Measurements from ENCODE around the gene TTC21B.

DNA sequence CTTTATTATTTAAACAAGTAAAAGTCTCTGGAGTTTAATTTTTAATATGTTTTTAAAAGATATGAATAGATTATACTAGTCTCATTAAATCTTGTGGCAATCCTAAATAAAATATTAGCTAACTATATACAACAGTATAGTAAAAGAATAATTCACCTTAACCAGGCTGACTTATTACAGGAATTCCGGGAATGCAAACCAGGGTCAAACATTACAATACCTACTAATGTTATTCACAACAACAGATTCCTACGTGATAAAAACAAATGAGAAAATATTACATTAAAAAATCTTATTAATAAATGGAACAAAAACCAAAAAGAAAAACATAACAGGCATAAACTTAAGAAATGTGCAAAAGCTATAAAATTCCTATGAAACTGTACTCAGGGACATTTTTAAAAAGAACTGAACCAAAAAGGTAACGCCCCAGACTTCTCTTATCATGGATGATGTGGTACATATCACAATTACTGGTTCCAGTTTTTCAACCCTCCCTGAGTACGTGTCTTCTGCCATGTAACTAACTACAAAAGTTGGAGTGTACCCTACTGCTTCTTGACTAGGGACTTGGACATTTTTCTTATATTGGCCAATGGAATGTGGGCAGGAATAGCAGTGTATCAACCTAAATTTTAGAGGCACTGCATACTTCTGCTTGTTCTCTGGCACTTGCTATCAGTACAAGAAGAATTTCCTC is 20.2 kb downstream of the TTC21B start:
- TF ChIP-seq EP300 (IDR thresholded peaks at IDR 0.05; ENCODE audit: borderline replicate concordance) (no peak), TCF12 (IDR thresholded peaks at IDR 0.05; ENCODE audit: low read depth) (no peak), CREB1 (IDR thresholded peaks at IDR 0.05; ENCODE audit: low read depth) (no peak)
- TF ChIP-seq, protein P1, sequence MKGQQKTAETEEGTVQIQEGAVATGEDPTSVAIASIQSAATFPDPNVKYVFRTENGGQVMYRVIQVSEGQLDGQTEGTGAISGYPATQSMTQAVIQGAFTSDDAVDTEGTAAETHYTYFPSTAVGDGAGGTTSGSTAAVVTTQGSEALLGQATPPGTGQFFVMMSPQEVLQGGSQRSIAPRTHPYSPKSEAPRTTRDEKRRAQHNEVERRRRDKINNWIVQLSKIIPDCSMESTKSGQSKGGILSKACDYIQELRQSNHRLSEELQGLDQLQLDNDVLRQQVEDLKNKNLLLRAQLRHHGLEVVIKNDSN (IDR thresholded peaks at IDR 0.05) = no peak
- TF ChIP-seq, protein P2, sequence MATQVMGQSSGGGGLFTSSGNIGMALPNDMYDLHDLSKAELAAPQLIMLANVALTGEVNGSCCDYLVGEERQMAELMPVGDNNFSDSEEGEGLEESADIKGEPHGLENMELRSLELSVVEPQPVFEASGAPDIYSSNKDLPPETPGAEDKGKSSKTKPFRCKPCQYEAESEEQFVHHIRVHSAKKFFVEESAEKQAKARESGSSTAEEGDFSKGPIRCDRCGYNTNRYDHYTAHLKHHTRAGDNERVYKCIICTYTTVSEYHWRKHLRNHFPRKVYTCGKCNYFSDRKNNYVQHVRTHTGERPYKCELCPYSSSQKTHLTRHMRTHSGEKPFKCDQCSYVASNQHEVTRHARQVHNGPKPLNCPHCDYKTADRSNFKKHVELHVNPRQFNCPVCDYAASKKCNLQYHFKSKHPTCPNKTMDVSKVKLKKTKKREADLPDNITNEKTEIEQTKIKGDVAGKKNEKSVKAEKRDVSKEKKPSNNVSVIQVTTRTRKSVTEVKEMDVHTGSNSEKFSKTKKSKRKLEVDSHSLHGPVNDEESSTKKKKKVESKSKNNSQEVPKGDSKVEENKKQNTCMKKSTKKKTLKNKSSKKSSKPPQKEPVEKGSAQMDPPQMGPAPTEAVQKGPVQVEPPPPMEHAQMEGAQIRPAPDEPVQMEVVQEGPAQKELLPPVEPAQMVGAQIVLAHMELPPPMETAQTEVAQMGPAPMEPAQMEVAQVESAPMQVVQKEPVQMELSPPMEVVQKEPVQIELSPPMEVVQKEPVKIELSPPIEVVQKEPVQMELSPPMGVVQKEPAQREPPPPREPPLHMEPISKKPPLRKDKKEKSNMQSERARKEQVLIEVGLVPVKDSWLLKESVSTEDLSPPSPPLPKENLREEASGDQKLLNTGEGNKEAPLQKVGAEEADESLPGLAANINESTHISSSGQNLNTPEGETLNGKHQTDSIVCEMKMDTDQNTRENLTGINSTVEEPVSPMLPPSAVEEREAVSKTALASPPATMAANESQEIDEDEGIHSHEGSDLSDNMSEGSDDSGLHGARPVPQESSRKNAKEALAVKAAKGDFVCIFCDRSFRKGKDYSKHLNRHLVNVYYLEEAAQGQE (IDR thresholded peaks at IDR 0.05; ENCODE audit: low read depth) = no peak
- TF ChIP-seq, protein P3, sequence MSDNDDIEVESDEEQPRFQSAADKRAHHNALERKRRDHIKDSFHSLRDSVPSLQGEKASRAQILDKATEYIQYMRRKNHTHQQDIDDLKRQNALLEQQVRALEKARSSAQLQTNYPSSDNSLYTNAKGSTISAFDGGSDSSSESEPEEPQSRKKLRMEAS (IDR thresholded peaks at IDR 0.05) = no peak
